ENCODE results near the gene PPIE. TPM values are rescaled to one million over a fixed set of nuclear protein-coding genes. Genes with fewer than 3 reads are reported as not detected.
A peak's percentile ranks its signal among the peaks of the same experiment; 100 is the strongest.

The PPIE gene
- total RNA-seq, 1 experiment from 2014 or later = 36.3 TPM

DNA sequence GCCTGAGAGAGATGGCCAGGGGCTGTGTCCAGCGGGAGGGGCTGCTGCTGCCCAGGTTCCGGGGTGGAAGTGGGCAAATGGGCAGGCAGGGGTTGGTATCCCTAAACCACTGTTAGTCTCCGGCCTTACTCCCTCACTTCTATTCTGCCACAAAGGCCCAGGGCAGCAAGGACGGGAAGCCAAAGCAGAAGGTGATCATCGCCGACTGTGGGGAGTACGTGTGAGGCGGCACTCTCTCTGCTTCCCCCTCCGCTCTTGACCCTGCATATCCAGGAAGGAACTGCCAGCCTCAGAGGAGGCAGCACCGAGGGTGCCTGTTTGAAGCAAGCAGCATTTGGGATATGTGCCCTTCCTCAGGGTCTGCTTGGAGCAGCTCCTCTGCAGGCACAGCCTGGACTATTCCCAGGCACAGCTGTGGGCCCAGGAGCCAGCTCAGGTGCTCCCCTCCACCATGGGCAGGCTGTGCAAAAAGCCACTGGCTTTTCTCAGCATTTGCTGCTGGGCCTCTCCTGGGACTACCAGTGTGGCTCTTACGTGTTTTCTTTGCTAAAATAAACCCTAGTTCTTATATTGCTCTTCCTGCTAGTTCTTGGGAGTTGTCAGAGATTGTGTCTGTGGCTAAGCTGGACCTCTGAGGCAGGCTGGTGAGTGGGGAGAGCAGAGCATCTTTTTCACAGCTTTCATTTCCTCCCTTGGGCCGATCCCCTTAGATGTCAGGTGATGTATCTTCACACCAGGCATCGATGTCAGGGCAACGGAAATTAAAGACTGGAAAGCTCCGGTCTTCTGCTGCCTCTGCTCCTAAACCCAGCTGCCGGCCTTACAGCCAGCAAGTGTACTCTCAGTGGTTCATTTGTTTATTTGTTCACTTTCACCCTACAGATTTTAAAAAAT lies 14.7 kb downstream of the PPIE start:
- Histone ChIP-seq H2AK5ac (ENCODE audit: insufficient read length, low read length) (no peak overlapping the region), H4K20me1 (ENCODE audit: control insufficient read depth, insufficient read depth, insufficient read length) (no peaks in the 10 kb centered on the region), H2BK20ac (ENCODE audit: low read depth, low read length, poor library complexity, severe bottlenecking) (no peak overlapping the region), H2BK12ac (ENCODE audit: insufficient read length, low read depth, low read length) (no peak overlapping the region), H4K8ac (replicated peaks; ENCODE audit: insufficient read length, low read depth, low read length) (no peak overlapping the region), H2BK120ac (ENCODE audit: low read depth, low read length, poor library complexity, severe bottlenecking) (no peak overlapping the region), H3T11ph (ENCODE audit: low read length) (no peak overlapping the region), H3K4ac (ENCODE audit: low read depth, low read length) (no peak overlapping the region), H4K5ac (ENCODE audit: insufficient read length, low read depth, low read length) (no peak overlapping the region), H3K9ac (ENCODE audit: extremely low read depth, insufficient read length, low read length) (no peak overlapping the region), H3K18ac (ENCODE audit: insufficient read length, low read depth, low read length) (no peak overlapping the region), H3K4me1 (ENCODE audit: insufficient read depth, low read length) (no peaks in the 10 kb centered on the region), H3K79me1 (ENCODE audit: insufficient read depth, low read depth, low read length, poor library complexity, severe bottlenecking) (no peaks in the 10 kb centered on the region), H3K56ac (ENCODE audit: insufficient read length, low read depth, low read length) (no peak overlapping the region), H3K9me3 (ENCODE audit: control insufficient read depth, low read depth, low read length) (no peaks in the 10 kb centered on the region), H2AFZ (ENCODE audit: low read length) (no peak overlapping the region), H3K27me3 (ENCODE audit: insufficient read depth, low read length) (no peaks in the 10 kb centered on the region), H2BK5ac (ENCODE audit: insufficient read length, low read length) (no peak overlapping the region), H3K27ac (ENCODE audit: insufficient read length, low read depth, low read length) (no peak overlapping the region), H2BK15ac (ENCODE audit: low read depth, low read length) (no peak overlapping the region), H3K23me2 (ENCODE audit: insufficient read length, low read depth, low read length, poor library complexity, severe bottlenecking) (no peaks in the 10 kb centered on the region), H3K4me2 (ENCODE audit: insufficient read depth, insufficient read length, low read length) (no peak overlapping the region), H3K79me2 (ENCODE audit: insufficient read depth, low read length) (no peaks in the 10 kb centered on the region), H3K14ac (ENCODE audit: insufficient read depth, low read length) (no peak overlapping the region), H3K23ac (ENCODE audit: insufficient read length, low read depth, low read length) (no peak overlapping the region), H4K91ac (ENCODE audit: insufficient read length, low read depth, low read length) (no peak overlapping the region)
- H3K4me3 Mint-ChIP-seq = no peak overlapping the region; a peak in 1 of 5 replicates
- no peaks in the 10 kb centered on the region for H3K9me3 Mint-ChIP-seq
- H3K27me3 Mint-ChIP-seq (ENCODE audit: low read depth) = no peaks in the 10 kb centered on the region
- no CpG with 5 or more reads among the region's 16 CpGs for WGBS (ENCODE audit: extremely low coverage, insufficient read length, low lambda C conversion rate)
- peaks cover 23 to 87% (median 56%) of the 10 kb centered on the region in 3 experiments; a peak in 6 of 7 replicates for H3K36me3 Mint-ChIP-seq (ENCODE audit: insufficient read depth in 1 of 3, low read depth in 3 of 3)
- TF ChIP-seq, protein P1, sequence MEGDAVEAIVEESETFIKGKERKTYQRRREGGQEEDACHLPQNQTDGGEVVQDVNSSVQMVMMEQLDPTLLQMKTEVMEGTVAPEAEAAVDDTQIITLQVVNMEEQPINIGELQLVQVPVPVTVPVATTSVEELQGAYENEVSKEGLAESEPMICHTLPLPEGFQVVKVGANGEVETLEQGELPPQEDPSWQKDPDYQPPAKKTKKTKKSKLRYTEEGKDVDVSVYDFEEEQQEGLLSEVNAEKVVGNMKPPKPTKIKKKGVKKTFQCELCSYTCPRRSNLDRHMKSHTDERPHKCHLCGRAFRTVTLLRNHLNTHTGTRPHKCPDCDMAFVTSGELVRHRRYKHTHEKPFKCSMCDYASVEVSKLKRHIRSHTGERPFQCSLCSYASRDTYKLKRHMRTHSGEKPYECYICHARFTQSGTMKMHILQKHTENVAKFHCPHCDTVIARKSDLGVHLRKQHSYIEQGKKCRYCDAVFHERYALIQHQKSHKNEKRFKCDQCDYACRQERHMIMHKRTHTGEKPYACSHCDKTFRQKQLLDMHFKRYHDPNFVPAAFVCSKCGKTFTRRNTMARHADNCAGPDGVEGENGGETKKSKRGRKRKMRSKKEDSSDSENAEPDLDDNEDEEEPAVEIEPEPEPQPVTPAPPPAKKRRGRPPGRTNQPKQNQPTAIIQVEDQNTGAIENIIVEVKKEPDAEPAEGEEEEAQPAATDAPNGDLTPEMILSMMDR (conservative IDR thresholded peaks at IDR 0.05) = no peak
- DNase-seq = peak; percentile 4
- H3K4me1 Mint-ChIP-seq = no peaks in the 10 kb centered on the region
- H3K27ac Mint-ChIP-seq = no peak overlapping the region
